GM12865 (cell line): ENCODE results near the gene OSTF1.

Experiments used
- DNase-seq: peaks from one replicate; pipeline ENCODE4 v3.0.0; 2010; ENCODE audit warnings: low read depth
- H3K4me3 ChIP-seq: 2 replicates; pipeline ENCODE4 v1.5.1; 2011; ENCODE audit warnings: mild to moderate bottlenecking, low read depth, low read length, control low read depth
- CTCF ChIP-seq: IDR thresholded peaks from 2 replicates; pipeline ENCODE4 v1.5.1; 2011; ENCODE audit warnings: low read length, control low read depth, low read depth, inconsistent platforms; ENCODE audit not compliant: insufficient read depth; ENCODE audit errors: missing control alignments

OSTF1 gene

GRCh38 chr9:75112789-75113188, 24.5 kb downstream of the OSTF1 start:
- no peak overlapping the region for H3K4me3 ChIP-seq
- no peak for TF ChIP-seq CTCF
- DNase-seq: no peak

- no peak for DNase-seq
- no peak for TF ChIP-seq CTCF
- H3K4me3 ChIP-seq: no peak overlapping the region
Measured at GRCh38 chr9:75116306-75116705, 28.0 kb downstream of the OSTF1 start.

DNA sequence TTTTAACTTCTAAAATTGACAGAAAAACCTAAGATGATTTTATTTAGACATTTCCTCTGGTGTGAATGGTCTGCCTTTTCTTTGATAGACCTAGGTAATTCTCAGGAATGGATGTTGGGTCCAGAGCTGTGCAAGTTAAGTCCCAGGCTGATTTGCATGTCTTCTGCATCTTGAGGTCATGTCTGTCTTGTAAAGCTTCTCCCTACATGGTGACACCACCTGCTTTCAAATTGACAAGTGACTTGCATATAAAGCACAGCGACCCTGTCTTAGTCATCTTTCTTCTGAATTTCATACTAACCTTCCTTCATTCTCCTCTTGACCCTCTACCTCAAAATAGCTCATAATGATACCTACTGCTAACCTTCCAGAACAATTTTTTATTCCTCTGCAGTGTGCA, 29.2 kb downstream of the OSTF1 start:
- no peak for TF ChIP-seq CTCF
- no peak overlapping the region for H3K4me3 ChIP-seq
- no peak for DNase-seq

GRCh38 chr9:75120686-75121085, 32.4 kb downstream of the OSTF1 start:
- no peak for TF ChIP-seq CTCF
- H3K4me3 ChIP-seq: no peak overlapping the region
- DNase-seq: no peak

DNA sequence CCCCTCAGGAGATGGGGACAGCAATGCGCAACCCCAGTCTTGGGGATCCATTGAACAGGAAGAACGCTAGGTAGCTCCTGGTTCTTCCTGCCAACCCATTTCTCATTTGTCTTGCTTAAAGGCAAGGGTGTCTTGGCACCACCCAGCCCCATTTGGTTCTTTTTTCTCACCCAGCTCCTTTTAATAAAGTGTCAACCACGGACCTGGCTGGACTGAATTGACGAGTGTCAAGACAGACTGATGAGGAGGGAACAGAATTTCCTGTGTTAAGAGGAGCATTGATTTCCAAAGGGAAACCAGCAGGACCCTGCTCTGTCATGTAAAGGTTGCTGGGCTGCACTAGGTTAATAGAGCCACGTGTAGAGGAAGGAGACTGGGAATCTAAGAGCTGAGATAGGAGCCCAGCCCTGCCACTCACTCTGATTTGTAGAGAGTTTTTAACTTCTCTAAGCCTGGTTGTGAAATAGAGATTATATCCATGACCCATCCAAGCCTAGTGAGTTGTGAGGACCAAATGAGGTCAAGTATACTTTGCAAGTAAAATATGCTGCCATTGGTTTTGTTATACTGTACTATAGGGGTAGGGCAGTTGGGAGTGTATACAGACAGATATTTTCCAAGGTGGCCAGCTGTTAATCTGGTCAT, 33.7 kb downstream of the OSTF1 start:
- DNase-seq: no peak
- TF ChIP-seq CTCF: no peak
- no peak overlapping the region for H3K4me3 ChIP-seq

- TF ChIP-seq CTCF: no peak
- no peak overlapping the region for H3K4me3 ChIP-seq
- no peak for DNase-seq
Measured at GRCh38 chr9:75123696-75124095, 35.4 kb downstream of the OSTF1 start.

DNA sequence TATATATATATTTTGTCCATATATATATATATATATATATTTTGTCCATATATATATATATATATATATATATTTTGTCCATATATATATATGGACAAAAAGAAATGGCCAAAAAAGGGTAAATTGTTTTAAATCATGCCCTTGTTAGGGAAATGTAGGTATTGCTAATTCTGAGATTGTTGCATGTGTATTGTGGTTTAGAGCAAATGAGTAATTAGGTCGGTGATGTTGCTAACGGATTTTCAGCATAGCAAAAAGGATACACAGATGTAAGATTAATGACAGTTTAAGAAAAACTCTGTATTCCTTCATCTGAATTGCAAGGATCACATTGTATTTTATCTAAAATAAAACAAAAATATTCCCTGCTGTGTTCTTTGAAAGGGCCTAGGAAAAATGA, 40.2 kb downstream of the OSTF1 start:
- H3K4me3 ChIP-seq: no peak overlapping the region
- DNase-seq: no peak
- TF ChIP-seq CTCF: no peak
